ENCODE results near the gene LTBP1.

The LTBP1 gene

GRCh38 chr2:32902174-32902573 lies 44.6 kb upstream of the LTBP1 start:
- peaks cover 12% of the 10 kb centered on the region for H3K36me3 ChIP-seq (ENCODE audit: control insufficient read depth, low read length)
- H3F3A ChIP-seq (ENCODE audit: control insufficient read depth, insufficient read depth), result no peaks in the 10 kb centered on the region
- H3K79me2 ChIP-seq (ENCODE audit: control insufficient read depth, low read length), result no peaks in the 10 kb centered on the region
- no peak overlapping the region for H3K4me3 ChIP-seq (ENCODE audit: low read length)
- no peak overlapping the region for H3K4me2 ChIP-seq (ENCODE audit: low read length)
- H3K9me2 ChIP-seq (replicated peaks; ENCODE audit: control insufficient read depth, low read length), result no peaks in the 10 kb centered on the region
- H3K9me3 ChIP-seq (ENCODE audit: control insufficient read depth, insufficient read depth, low read length), result peaks cover 7% of the 10 kb centered on the region; the same call in 1 of the 2 replicates
- no peak for TF ChIP-seq CTCF (IDR thresholded peaks at IDR 0.05; ENCODE audit: low read depth, low read length, poor library complexity, severe bottlenecking)
- TF ChIP-seq EZH2phosphoT487 (IDR thresholded peaks at IDR 0.05; ENCODE audit: borderline replicate concordance, low read length), result no peak
- no peaks in the 10 kb centered on the region for H3K27me3 ChIP-seq (ENCODE audit: control insufficient read depth, low read length)
- no peak overlapping the region for H3K27ac ChIP-seq (ENCODE audit: low read depth, low read length)
- H4K20me1 ChIP-seq (ENCODE audit: control insufficient read depth, insufficient read depth, low read depth, low read length), result no peaks in the 10 kb centered on the region
- H3K4me1 ChIP-seq (ENCODE audit: control insufficient read depth, low read length), result peaks cover 40% of the 10 kb centered on the region

- Histone ChIP-seq H3K27me3 (ENCODE audit: control insufficient read depth, low read length) (no peaks in the 10 kb centered on the region), H3K27ac (ENCODE audit: low read depth, low read length) (no peak overlapping the region), H3F3A (ENCODE audit: control insufficient read depth, insufficient read depth) (no peaks in the 10 kb centered on the region), H3K4me2 (ENCODE audit: low read length) (no peak overlapping the region), H3K4me1 (ENCODE audit: control insufficient read depth, low read length) (peaks cover 47% of the 10 kb centered on the region), H4K20me1 (ENCODE audit: control insufficient read depth, insufficient read depth, low read depth, low read length) (no peaks in the 10 kb centered on the region), H3K36me3 (ENCODE audit: control insufficient read depth, low read length) (peaks cover 12% of the 10 kb centered on the region), H3K9me2 (replicated peaks; ENCODE audit: control insufficient read depth, low read length) (no peaks in the 10 kb centered on the region), H3K79me2 (ENCODE audit: control insufficient read depth, low read length) (no peaks in the 10 kb centered on the region), H3K9me3 (ENCODE audit: control insufficient read depth, insufficient read depth, low read length) (peaks cover 7% of the 10 kb centered on the region; the same call in 1 of the 2 replicates), H3K4me3 (ENCODE audit: low read length) (no peak overlapping the region)
- no peak for TF ChIP-seq EZH2phosphoT487 (IDR thresholded peaks at IDR 0.05; ENCODE audit: borderline replicate concordance, low read length)
- no peak for TF ChIP-seq CTCF (IDR thresholded peaks at IDR 0.05; ENCODE audit: low read depth, low read length, poor library complexity, severe bottlenecking)
Measured at GRCh38 chr2:32902986-32903385, 43.8 kb upstream of the LTBP1 start.

GRCh38 chr2:32904074-32904473 lies 42.7 kb upstream of the LTBP1 start:
- H3K4me3 ChIP-seq (ENCODE audit: low read length), result no peak overlapping the region
- H3K9me2 ChIP-seq (replicated peaks; ENCODE audit: control insufficient read depth, low read length), result no peaks in the 10 kb centered on the region
- TF ChIP-seq EZH2phosphoT487 (IDR thresholded peaks at IDR 0.05; ENCODE audit: borderline replicate concordance, low read length), result no peak
- no peak for TF ChIP-seq CTCF (IDR thresholded peaks at IDR 0.05; ENCODE audit: low read depth, low read length, poor library complexity, severe bottlenecking)
- no peak overlapping the region for H3K27ac ChIP-seq (ENCODE audit: low read depth, low read length)
- H3K4me1 ChIP-seq (ENCODE audit: control insufficient read depth, low read length), result peaks cover 58% of the 10 kb centered on the region
- H4K20me1 ChIP-seq (ENCODE audit: control insufficient read depth, insufficient read depth, low read depth, low read length), result no peaks in the 10 kb centered on the region
- H3K79me2 ChIP-seq (ENCODE audit: control insufficient read depth, low read length), result no peaks in the 10 kb centered on the region
- no peak overlapping the region for H3K4me2 ChIP-seq (ENCODE audit: low read length)
- no peaks in the 10 kb centered on the region for H3F3A ChIP-seq (ENCODE audit: control insufficient read depth, insufficient read depth)
- H3K9me3 ChIP-seq (ENCODE audit: control insufficient read depth, insufficient read depth, low read length), result peaks cover 7% of the 10 kb centered on the region; the same call in 1 of the 2 replicates
- no peaks in the 10 kb centered on the region for H3K27me3 ChIP-seq (ENCODE audit: control insufficient read depth, low read length)
- peaks cover 20% of the 10 kb centered on the region for H3K36me3 ChIP-seq (ENCODE audit: control insufficient read depth, low read length)

Data from DOHH2 (cell line).